ENCODE data around the gene CWH43.

DNA sequence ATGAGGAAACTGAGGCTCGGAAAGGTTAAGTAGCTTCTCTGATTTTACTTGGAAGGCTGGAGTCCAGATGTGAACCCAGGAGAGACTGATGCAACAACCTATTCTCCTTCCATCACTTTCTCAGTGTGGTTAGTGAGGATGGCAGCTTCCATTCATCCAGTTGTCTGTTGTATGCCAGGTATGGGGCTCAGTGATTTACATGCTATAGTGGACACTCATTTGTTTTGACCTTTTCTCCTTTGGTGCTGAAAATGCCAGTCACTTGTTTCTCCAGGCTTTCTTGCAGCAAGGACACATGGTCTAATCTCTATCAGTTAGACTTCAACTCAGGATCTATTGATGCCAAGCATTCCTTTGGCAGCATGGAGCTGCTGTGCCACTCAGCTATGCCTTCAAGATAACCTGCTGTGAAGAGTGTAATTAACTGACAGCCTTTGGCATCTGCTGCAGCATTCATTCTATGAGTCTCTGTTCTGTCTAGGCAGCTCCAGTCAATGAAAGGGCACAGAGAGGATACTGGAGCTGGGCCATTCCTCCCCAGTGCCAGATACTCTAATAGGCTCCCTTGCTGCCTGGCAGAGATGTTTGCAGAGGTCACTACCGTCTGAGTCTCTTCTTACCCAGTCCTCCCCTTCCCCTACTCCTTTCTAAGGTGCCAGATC lies 11.0 kb upstream of the CWH43 start:
- TF ChIP-seq ZFP36 (IDR thresholded peaks at IDR 0.05; ENCODE audit: borderline replicate concordance, partially characterized antibody) (no peak), SREBF2 (IDR thresholded peaks at IDR 0.05) (no peak), POLR2A (IDR thresholded peaks at IDR 0.05; ENCODE audit: low read length) (no peak)
- TF ChIP-seq, protein P1, sequence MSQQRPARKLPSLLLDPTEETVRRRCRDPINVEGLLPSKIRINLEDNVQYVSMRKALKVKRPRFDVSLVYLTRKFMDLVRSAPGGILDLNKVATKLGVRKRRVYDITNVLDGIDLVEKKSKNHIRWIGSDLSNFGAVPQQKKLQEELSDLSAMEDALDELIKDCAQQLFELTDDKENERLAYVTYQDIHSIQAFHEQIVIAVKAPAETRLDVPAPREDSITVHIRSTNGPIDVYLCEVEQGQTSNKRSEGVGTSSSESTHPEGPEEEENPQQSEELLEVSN (IDR thresholded peaks at IDR 0.05; ENCODE audit: borderline replicate concordance, low read depth) = no peak
- TF ChIP-seq, protein P2, sequence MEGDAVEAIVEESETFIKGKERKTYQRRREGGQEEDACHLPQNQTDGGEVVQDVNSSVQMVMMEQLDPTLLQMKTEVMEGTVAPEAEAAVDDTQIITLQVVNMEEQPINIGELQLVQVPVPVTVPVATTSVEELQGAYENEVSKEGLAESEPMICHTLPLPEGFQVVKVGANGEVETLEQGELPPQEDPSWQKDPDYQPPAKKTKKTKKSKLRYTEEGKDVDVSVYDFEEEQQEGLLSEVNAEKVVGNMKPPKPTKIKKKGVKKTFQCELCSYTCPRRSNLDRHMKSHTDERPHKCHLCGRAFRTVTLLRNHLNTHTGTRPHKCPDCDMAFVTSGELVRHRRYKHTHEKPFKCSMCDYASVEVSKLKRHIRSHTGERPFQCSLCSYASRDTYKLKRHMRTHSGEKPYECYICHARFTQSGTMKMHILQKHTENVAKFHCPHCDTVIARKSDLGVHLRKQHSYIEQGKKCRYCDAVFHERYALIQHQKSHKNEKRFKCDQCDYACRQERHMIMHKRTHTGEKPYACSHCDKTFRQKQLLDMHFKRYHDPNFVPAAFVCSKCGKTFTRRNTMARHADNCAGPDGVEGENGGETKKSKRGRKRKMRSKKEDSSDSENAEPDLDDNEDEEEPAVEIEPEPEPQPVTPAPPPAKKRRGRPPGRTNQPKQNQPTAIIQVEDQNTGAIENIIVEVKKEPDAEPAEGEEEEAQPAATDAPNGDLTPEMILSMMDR (IDR thresholded peaks at IDR 0.05) = no peak

Measured in A549 (cell line).